Esophagus muscularis mucosa (tissue), 4 donors: ENCODE results near the gene SLCO2A1.

Source experiments
- EP300 ChIP-seq: sonication (generic); formaldehyde crosslinking; IDR thresholded peaks from one replicate; pipeline ENCODE4 v1.6.1; 2017; ENCODE audit warnings: antibody characterized with exemption
- POLR2A ChIP-seq: fragments of 450-650 bp; IDR thresholded peaks from one replicate; pipeline ENCODE4 v1.6.1; 2017; ENCODE audit warnings: antibody characterized with exemption, moderate library complexity, mild to moderate bottlenecking, low read depth
- TF ChIP-seq, protein P1 (sequence below), 3 experiments: fragments of 200-600 bp in 2 of 3; fragments of 450-650 bp in 1 of 3; sonication (generic) in 2 of 3; IDR thresholded peaks; one replicate each; pipeline ENCODE4 v1.5.1; 2017 to 2019; ENCODE audit warnings: antibody characterized with exemption in 3 of 3, mild to moderate bottlenecking in 2 of 3, moderate library complexity in 1 of 3

DNA sequence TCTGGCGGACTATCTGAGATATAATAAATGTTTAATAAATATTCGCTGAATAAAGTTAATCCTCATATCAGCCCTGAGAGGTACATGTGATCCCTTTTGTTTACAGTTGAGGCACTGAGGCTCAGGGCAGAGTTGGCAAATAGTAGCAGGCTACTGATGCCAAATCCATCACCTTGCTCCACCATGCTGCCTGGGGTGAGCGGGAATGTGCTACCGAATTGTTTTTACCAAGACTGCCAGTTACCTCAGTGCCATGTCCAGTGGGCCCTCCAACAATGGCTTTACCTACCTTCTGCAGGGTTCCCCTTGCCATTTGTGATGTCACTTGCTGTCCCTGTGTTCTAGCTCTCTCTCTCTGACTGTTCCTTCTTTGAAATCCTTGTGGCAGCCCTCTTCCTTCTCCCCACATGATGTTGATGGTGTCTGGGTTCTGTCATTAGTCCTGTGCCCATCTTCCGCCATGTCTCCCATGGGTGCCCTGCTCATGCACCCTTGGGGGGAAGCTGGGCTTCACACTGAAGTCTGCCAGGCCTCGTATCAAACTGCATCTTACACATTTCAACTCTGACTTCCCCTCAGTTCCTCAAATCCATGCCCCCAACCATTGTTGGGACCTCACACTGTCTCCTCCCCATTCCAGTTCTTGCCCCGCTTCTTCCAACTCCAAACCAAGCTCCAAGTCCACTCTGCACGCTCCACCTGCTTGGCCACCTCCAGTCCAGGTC is 35.4 kb downstream of the SLCO2A1 start:
- TF ChIP-seq, protein P1, sequence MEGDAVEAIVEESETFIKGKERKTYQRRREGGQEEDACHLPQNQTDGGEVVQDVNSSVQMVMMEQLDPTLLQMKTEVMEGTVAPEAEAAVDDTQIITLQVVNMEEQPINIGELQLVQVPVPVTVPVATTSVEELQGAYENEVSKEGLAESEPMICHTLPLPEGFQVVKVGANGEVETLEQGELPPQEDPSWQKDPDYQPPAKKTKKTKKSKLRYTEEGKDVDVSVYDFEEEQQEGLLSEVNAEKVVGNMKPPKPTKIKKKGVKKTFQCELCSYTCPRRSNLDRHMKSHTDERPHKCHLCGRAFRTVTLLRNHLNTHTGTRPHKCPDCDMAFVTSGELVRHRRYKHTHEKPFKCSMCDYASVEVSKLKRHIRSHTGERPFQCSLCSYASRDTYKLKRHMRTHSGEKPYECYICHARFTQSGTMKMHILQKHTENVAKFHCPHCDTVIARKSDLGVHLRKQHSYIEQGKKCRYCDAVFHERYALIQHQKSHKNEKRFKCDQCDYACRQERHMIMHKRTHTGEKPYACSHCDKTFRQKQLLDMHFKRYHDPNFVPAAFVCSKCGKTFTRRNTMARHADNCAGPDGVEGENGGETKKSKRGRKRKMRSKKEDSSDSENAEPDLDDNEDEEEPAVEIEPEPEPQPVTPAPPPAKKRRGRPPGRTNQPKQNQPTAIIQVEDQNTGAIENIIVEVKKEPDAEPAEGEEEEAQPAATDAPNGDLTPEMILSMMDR (IDR thresholded peaks at IDR 0.05), result no peak
- TF ChIP-seq POLR2A (no peak), EP300 (no peak)
